HS-27A (cell line): Measurements from ENCODE around the gene CUL3.
"Not testable (repeated sequence)": the region's sequence is repeated elsewhere in the genome, so short reads cannot be mapped to it uniquely, and the experiment has no call there.

Experiments used
- DNase-seq: peaks from one replicate; pipeline ENCODE4 v3.0.0-alpha.2; 2012; ENCODE audit warnings: low read depth, missing footprints

CUL3 gene

DNA sequence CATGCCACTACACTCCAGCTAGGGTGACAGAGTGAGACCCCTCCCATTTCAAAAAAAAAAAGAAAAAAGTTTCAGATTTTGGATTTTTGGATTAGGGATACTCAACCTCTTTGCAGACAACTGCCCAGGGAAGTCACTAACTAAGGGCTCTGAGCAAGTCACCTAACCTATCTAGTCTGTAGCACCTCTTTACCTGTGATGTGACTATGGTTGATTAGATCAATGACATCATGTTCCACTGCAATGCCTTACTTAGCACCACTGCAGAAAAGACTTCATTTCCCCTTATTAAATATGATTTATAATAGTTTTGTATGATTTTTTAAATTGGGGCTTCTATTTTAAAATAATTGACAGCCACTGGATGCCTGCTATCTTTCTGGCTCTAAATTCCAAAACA lies 41.2 kb downstream of the CUL3 start:
- no peak for DNase-seq

DNA sequence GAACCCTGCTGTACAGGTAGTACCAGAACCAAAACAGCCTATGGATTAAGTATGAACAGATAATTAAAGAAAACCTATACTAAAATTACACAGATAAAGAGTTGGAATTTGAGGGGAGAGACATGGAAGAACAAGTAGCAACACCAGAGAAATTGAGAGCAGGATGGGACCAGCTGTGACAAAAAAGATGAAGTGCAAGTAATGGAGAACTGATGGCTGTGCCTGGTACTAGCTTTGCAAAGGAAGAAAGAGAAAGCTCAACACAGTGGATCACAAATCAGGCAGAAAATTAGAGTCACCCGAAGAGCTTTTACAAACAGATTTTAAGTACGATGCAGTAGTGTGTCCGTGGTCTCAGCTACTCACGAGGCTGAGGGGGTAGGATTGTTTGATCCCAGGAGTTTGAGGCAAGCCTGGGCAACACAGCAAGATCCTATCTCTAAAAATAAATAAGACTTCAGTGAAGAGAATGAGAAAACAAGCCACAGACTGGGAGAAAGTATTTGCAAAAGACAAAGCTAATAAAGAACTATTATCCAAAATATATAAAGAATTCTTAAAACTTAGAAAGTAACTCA lies 46.5 kb downstream of the CUL3 start:
- no peak for DNase-seq

DNA sequence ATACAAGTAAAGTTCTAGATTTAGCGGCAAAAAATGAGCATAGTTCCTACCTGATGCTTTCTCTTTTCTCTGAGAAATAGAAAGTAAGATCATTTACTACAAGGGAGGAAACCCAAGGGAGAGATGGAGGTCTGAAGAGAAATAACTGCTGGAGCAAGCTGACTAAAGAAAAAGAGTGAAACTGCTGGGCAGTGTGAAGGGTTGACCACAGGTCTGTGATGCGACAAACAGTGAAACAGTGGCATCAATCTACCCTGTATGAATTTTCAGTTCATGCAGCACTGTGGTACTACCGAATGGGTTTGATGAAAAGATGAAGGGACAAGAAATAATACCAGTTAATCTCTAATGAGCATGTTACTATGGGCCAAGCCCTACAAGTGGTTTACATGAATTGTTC lies 52.2 kb downstream of the CUL3 start:
- no peak for DNase-seq

DNA sequence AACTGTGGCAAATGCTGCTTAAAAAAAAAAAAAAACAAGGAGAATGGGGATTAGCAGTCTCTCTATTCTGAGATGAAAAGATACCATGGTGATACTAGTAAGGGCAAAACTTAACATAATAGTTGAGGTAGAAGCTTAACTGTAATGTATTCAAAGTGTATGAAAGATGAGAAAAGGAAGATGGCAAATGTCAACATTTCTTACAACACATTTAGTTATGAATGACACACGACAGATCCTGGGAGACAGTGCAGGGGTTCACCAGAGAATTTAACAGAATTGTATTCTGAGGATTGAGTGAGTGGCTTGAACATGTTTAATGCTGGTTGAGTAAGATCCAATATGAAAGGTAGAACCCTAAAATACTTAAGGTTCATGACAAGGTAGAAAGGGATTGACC lies 52.7 kb downstream of the CUL3 start:
- no peak for DNase-seq

DNA sequence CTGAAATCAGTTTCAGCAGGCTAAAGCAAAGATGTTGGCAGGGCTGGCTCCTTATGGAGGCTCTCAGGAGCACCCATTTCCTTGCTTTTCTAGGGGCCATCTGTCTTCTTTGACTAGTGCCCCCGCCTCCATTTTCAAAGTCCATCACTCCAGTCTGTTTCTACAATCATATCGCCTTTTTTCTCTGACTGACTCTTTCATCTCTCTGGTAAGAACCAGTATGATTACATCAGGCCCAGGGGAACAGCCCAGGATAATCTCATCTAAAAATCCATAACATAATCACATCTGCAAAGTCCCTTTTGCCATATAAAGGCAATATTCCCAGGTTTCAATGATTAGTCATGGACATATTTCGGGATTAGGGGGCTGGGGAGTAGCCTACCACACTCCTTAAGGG lies 57.0 kb downstream of the CUL3 start:
- DNase-seq = no peak

DNA sequence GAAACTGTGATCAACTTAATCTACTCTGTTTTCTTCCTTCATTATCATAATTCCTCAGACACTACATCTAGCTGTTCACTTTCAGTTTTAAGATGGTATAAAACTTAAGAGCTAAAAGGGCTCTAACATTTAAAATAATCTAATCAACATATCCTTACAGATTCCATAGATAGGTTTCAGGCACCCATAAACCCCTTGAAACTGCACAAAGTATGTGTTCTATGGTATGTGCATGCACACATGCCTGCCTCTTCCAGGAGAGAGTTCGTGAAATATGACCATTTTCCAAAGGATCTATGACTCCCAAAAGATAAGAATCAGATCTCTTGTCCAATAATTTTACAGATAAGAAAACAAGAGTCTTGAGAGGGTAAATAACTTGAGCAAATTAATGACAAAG lies 59.4 kb downstream of the CUL3 start:
- no peak for DNase-seq

DNA sequence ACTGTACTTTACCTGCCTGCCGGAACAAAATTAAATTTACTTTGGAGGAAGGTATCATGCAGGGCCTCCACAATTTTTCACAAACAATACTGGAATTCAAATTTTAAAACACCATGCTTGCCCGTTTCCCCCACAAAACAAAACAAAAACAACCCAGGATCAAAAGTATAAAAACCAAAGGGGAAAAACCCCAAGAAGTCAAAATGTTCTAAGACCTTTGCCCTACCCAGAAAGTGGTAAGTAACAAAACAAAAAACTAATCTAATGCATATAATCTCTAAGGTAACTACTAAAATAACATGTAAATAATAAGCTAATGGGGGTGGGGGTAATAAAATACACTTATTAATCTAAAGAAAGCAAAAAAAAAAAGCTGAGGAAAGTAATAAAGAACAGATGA lies 60.5 kb downstream of the CUL3 start:
- no peak for DNase-seq

DNA sequence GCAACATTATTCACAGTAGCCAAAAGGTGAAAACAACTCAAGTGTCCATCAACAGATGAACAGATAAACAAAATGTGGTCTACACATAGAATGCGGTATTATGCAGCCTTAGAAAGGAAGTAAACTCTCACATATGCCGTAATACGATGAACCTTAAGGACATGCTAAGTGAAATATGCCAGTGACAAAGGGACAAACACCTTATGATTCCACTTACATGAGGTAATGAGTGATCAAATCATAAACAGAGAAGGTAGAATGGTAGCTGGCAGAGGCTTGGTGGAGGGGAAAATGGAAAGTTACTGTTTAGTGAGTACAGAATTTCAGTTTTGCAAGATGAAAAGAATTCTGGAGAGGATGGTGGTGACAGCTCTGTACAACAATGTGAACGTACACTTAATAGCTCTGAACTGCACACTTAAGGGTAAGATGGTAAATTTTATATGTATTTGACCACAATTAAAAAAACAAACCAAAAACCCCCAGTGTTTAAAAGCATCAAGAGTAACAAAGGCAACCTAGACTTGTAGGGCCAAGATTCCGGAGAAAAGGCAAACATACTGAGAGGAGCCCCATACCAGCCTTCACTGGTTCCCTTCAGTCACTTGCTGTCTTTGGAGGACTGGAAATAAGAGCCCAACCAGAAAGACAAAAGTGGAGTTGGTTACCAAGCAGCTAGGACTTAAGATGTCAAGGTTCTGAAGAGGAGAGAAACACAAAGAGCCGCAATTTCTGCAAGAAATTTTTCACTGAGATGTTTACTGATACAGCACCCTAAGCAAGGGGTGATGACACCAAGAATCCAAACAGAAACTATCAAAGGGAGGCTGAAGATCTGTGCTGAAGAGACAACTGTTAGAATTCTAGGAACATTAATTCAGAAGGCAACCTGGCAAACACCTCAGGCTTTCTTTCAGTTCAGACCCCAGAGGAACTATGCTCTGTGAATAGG lies 61.3 kb downstream of the CUL3 start:
- no peak for DNase-seq

DNA sequence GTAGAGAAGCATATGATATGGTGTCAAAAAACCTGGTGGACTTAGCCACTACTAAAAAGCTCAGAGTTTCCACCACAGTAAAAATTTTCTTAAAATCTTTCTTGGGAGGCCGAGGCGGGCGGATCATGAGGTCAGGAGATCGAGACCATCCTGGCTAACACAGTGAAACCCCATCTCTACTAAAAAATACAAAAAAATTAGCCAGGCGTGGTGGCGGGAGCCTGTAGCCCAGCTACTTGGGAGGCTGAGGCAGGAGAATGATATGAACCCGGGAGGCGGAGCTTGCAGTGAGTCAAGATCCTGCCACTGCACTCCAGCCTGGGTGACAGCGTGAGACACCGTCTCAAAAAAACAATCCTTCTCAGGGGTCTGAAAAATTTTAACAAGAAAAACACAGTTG lies 62.7 kb downstream of the CUL3 start:
- DNase-seq = not testable (repeated sequence)

DNA sequence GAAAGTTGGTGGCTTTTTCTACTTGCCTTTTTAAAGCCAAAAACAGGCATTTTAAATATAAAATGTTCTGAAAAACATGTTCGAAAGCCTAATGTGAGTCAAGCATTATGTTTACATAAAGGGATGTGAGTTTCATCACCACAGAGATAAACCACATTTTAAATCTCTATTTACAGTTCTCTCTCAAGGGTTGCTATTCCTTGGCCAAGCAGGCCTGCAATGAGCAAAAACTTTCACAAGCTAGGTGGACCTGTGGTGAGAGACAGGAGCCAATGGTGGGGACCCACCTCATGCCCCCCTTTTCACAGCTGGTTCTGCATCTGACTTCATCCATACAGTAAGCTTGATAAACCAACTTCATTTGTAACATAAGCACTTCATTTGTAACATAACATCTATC lies 65.1 kb downstream of the CUL3 start:
- no peak for DNase-seq

DNA sequence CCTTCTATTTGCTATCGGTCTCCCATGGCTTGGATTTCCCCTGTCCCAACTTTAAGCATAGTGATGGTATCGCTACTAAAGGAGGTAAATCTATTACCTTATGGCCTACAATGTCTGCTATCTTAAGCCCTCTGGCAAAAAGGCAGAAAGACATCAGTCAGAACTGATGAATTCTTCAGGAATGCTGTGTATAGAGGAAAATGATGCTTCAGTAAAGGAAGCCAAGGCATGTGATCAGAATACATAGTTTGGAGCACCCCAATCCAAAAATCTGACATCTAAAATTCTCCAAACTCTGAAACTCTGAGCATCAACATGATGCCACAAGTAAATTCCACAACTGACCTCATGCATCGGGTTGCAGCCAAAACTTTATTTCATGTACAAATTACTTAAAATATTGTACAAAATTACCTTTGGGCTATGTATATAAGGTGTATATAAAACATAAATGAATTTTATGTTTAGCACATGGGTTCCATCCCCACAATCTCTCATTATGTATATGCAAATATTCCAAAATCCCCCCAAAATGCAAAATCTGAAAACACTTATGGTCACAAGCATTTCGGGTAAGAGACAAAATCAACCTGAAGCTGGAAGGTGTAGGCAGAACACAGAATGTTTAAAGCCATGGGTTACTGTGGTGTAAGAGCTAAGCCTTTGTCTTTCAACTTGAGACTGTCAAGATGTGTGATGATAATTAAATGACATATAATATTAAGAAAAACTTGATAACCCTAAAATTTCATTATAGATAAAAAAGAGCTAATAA lies 66.2 kb downstream of the CUL3 start:
- no peak for DNase-seq

DNA sequence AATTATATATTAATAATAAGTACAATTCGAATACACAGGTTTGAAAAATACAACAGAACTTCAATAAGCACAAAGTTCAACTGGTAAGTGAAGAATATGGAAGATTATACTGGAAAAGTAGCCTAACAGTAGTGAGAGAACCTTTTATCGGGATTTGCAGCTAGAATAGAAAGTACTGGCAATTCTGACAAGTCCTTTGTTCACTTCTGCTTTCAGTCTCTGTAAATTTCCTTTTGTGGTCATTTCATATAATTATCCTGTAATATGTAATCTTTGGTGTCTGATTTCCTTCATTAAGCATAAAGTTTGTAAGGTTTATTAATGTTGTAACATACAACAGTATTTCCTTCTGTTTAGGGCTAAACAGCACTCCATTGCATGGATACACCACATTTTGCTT lies 67.2 kb downstream of the CUL3 start:
- no peak for DNase-seq

DNA sequence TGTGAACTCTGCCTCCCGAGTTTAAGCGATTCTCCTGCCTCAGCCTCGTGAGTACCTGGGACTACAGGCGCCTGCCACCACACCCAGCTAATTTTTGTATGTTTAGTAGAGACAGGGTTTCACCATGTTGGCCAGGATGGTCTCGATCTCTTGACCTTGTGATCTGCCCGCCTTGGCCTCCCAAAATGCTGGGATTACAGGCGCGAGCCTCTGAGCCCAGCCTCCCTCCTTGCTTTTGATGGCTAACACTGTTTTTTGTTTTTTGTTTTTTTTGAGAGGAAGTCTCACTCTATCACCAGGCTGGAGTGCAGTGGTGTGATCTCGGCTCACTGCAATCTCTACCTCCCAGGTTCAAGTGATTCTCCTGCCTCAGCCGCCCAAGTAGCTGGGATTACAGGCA lies 68.8 kb downstream of the CUL3 start:
- DNase-seq = not testable (repeated sequence)

DNA sequence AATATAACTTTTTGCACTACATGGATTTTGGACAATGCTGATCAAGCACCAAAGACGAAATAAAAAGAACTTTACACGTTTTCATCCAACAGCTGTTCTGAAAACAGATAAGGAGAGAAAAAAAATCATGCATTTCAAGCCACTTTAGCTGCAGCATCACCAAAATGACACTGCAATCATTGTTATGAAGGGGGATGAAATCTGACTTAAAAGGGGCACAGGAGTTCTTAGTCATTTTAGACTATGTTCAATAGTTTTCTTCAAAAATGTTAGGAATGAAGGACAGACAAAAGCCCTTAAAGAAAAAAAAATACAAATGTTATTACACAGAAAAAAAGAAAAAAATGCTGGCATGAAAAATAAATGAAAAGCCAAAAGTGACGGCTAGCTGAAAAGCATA lies 71.2 kb downstream of the CUL3 start:
- DNase-seq = no peak

DNA sequence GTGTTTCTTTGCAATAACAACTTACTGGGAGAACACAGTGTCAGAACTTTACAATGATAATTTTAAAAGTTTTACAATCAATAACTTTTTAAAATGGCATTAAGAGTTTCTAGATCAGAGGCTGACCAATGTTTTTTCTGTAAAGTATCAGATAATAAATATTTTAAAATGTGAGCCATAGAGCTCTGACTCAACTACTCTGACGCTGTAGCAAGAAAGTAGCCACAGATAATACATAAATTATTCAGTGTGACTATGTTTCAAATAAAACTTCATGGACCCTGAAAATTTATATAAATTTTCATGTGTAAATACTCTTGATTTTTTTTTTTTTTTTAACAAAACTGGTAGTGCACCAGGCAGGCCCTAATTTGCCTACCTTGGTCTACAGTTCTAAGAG lies 77.4 kb downstream of the CUL3 start:
- DNase-seq = no peak

DNA sequence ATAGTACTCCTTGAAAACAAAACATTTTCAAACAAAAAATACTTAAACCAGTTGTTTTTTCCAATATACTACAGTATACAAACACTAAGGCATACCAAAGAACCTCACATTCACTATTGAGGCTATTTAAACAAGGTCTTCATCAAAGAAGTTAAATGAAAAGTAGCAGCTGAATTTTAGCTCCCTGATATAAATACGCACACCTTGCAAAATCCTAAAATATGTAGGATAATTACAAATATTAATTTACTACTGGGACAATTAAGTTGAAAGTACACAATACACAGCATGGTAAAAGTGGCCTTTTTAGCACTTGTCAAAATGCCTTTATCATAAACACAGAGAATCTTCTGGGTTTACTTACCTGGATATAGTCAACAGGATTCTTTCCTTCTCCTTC lies 78.7 kb downstream of the CUL3 start:
- DNase-seq = no peak

DNA sequence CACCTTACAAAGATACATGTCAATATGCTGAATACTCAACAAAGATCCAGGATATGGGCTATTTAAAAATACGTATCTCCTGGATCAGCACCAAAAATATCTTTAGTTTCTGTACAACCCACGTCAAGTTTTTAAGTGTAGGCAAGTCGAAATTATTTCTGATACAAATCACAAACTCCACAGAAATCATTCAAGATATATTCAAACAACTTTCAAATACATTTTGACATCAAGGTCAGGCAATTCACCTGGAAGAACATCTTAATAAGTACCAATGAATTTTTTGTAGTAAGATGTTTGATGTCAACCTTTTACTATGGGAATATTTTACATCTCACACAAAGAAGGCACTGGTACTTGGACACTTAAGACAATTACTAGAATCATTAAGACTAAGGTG lies 86.2 kb downstream of the CUL3 start:
- DNase-seq = no peak

DNA sequence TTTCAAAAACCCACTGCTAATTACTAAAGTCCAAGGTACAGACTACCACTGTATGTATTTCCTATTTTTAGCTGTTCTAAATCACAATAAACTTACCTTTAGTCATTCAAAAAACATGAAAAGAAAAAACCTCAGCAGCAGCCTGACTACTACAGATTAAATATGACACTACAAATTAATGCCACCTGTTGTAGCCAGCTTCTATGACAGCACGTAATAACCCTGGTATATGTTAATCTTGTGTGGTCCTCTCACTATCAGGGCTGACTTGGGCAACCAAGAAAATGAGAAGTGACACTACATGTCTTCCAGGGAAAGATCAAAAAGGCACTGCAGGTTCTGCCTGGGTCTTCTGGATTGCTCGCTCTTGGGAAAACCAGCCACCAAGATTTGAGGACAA lies 92.6 kb downstream of the CUL3 start:
- no peak for DNase-seq

DNA sequence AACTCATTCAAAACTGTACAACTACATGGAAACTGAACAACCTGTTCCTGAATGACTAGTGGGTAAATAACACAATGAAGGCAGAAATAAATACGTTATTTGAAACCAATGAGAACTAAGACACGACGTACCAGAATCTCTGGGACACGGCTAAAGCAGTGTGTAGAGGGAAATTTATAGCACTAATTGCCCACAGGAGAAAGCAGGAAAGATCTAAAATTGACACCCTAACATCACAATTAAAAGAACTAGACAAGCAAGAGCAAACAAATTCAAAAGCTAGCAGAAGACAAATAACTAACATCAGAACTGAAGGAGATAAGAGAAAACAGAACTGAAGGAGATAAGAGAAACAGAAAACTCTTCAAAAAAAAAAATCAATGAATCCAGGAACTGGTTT lies 97.2 kb downstream of the CUL3 start:
- not testable (repeated sequence) for DNase-seq

DNA sequence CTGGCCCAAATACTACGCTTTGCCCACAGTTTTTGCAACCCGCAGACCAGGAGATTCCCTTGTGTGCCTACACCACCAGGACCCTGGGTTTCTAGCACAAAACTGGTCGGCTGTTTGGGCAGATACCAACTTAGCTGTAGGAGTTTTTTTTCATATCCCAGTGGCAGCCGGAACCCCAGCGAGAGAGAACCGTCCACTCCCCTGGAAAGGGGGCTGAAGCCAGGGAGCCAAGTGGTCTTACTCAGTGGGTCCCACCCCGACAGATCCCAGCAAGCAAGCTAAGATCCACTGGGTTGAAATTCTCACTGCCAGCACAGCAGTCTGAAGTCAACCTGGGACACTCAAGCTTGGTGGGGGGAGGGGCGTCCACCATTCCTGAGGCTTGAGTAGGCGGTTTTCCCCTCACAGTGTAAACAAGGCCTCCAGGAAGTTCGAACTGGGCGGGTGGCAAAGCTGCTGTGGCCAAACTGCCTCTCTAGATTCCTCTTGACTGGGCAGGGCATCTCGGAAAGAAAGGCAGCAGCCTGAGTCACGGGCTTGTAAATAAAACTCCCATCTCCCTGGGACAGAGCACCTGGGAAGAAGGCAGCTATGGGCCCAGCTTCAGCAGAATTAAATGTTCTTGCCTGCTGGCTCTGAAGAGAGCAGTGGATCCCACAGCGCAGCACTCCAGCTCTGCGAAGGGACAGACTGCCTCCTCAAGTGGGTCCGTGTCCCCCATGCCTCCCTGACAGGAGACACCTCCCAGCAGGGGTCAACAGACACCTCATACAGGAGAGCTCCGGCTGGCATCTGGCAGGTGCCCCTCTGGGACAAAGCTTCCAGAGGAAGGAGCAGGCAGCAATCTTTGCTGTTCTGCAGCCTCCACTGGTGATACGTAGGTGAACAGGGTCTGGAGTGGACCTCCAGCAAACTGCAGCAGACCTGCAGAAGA lies 99.8 kb downstream of the CUL3 start:
- peak; percentile 75 for DNase-seq

DNA sequence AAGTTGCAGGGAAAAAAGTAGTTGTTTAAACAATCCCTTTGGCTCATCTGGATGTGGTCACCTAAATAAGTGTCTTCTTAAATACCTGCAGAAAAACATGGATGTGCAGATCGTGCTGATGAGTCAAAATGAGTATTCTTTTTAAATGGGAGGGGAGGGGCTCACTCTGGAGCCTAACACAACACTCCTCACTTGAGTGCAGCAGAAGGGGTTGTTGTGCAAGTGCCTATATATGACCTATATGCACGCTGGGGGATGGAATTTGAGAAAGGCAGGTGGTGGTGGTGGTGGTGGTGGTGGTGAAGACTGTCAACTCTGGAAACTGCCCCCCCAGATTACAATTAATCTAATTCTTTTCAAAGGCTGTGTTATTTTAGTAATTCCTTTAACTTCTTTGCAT lies 105.3 kb downstream of the CUL3 start:
- DNase-seq = no peak

DNA sequence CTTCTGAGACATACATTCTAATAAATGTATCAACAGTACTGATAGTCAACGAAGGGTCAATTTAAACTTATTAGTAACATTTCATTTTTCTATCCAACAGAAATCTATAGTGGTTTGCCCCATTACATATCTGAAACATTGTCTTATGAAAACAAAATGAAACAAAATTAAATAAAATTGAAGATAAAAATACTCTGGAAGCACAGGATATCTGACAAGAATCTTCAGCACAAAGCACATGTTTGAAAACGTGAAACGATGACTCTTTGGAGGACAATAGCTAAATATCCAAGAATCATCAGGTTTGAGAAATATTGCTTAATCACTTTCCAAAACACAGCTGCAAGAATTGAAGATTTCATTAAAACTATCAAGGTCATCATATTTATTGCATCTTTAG lies 112.3 kb downstream of the CUL3 start:
- DNase-seq = no peak
